HepG2 (cell line): ENCODE results near the gene MXI1. TPM values are rescaled to one million over a fixed set of nuclear protein-coding genes. Genes with fewer than 3 reads are reported as not detected.

Experiments
- ATAC-seq: fragments of 200-7000 bp; cut with Tn5 transposase; 3 replicates; pipeline ENCODE4 v1.9.1; 2020; ENCODE audit warnings: mild to moderate bottlenecking, moderate library complexity
- BruUV-seq: library from RNA; stranded (reverse); fragments of 400-500 nt; replicated peaks from 2 replicates; lab custom pipeline; 2021; lab: Mats Ljungman, UMichigan
- CTCF ChIA-PET: fragments of 300-600 bp; formaldehyde crosslinking; extraction: SDS; loops from one replicate; lab custom pipeline; 2021; ENCODE audit warnings: low total read pairs, inconsistent platforms, low intra/inter-chr PET ratio; lab: Yijun Ruan, JAX
- POLR2A ChIA-PET: fragments of 350-600 bp; sonication (Branson Sonifier 250); formaldehyde crosslinking; loops from one replicate; lab custom pipeline; 2020; ENCODE audit warnings: antibody characterized with exemption, inconsistent platforms; lab: Yijun Ruan, JAX
- DNase-seq: peaks from one replicate; pipeline ENCODE4 v3.0.0-alpha.2; 2015; ENCODE audit warnings: low spot score
- FAIRE-seq: peaks from 3 replicates; lab custom pipeline; 2011; peaks lifted over from hg19 to GRCh38; lab: Jason Lieb, UNC
- H2AFZ ChIP-seq: one replicate; pipeline ENCODE4 v1.6.1; 2011; ENCODE audit warnings: low read length, inconsistent platforms
- H3K27ac ChIP-seq: fragments of 300-600 bp; 3 replicates; pipeline ENCODE4 v1.8.0; 2011; ENCODE audit warnings: mixed run types, mild to moderate bottlenecking, mixed read lengths, low read length, inconsistent platforms; ENCODE audit not compliant: insufficient read depth; ENCODE audit errors: extremely low read length
- H3K27me3 ChIP-seq, 2 experiments: fragments of 200-600 bp in 1 of 2; 2 replicates in 1 of 2; 3 replicates in 1 of 2; pipeline versions ENCODE4 v1.6.0 to v1.8.0; 2011; ENCODE audit warnings: low read length in 2 of 2, mild to moderate bottlenecking in 2 of 2, moderate library complexity in 2 of 2, inconsistent platforms in 1 of 2; ENCODE audit not compliant: insufficient read depth in 2 of 2, control insufficient read depth in 1 of 2
- H3K36me3 ChIP-seq, 2 experiments: fragments of 200-600 bp in 1 of 2; replicated peaks in 1 of 2; 2 replicates in 1 of 2; 3 replicates in 1 of 2; pipeline versions ENCODE4 v1.5.1 to v1.8.0; 2011; ENCODE audit warnings: low read length in 2 of 2, inconsistent platforms in 1 of 2; ENCODE audit not compliant: insufficient read depth in 2 of 2, control insufficient read depth in 1 of 2
- H3K4me1 ChIP-seq: 2 replicates; pipeline ENCODE4 v1.5.1; 2012; ENCODE audit warnings: low read length, inconsistent platforms; ENCODE audit not compliant: insufficient read depth
- H3K4me2 ChIP-seq: 2 replicates; pipeline ENCODE4 v1.6.0; 2011; ENCODE audit warnings: low read depth, low read length, inconsistent platforms
- H3K4me3 ChIP-seq, 3 experiments: fragments of 200-600 bp in 1 of 3; sonication (generic), shearing (Covaris generic) in 1 of 3; replicated peaks in 1 of 3; 2 replicates each; pipeline ENCODE4 v1.5.1; 2011 to 2016; ENCODE audit warnings: low read length in 3 of 3, inconsistent platforms in 2 of 3, low read depth in 2 of 3, mild to moderate bottlenecking in 2 of 3, control low read depth in 1 of 3, mixed read lengths in 1 of 3; ENCODE audit not compliant: insufficient read depth in 1 of 3
- H3K79me2 ChIP-seq: one replicate; pipeline ENCODE4 v1.6.1; 2011; ENCODE audit warnings: low read length, inconsistent platforms; ENCODE audit not compliant: insufficient read depth
- H3K9ac ChIP-seq: 2 replicates; pipeline ENCODE4 v1.6.0; 2011; ENCODE audit warnings: mild to moderate bottlenecking, low read depth, low read length, inconsistent platforms; ENCODE audit not compliant: insufficient read depth
- H3K9me3 ChIP-seq: 2 replicates; pipeline ENCODE4 v1.5.1; 2012; ENCODE audit warnings: mild to moderate bottlenecking, low read length
- H4K20me1 ChIP-seq: 2 replicates; pipeline ENCODE4 v1.6.0; 2011; ENCODE audit warnings: inconsistent platforms, mild to moderate bottlenecking, low read length, moderate library complexity; ENCODE audit not compliant: insufficient read depth
- AHR ChIP-seq: IDR thresholded peaks from 2 replicates; pipeline ENCODE4 v1.6.1; 2018; ENCODE audit warnings: missing genetic modification reagents, missing compliant biosample characterization
- ARNT2 ChIP-seq: sonication (generic); formaldehyde crosslinking; IDR thresholded peaks from 2 replicates; pipeline ENCODE4 v1.8.0; 2022; ENCODE audit warnings: mild to moderate bottlenecking, low read depth, missing genetic modification reagents, moderate library complexity
- CCDC6 ChIP-seq: sonication (generic); formaldehyde crosslinking; IDR thresholded peaks from 2 replicates; pipeline ENCODE4 v1.8.1; 2022; ENCODE audit warnings: mild to moderate bottlenecking, missing genetic modification reagents, moderate library complexity
- CEBPB ChIP-seq: IDR thresholded peaks from 2 replicates; pipeline ENCODE4 v1.6.1; 2011; ENCODE audit warnings: low read depth, low read length, improper control_type of control experiment, borderline replicate concordance
- EHMT2 ChIP-seq: fragments of 200-600 bp; sonication (generic); IDR thresholded peaks from 2 replicates; pipeline ENCODE4 v1.7.0; 2017; ENCODE audit warnings: antibody characterized with exemption, low read depth, low read length, borderline replicate concordance
- FOXO1 ChIP-seq: sonication (generic); formaldehyde crosslinking; IDR thresholded peaks from 2 replicates; pipeline ENCODE4 v1.4.0; 2020; ENCODE audit warnings: missing genetic modification reagents
- KMT2A ChIP-seq: sonication (generic); formaldehyde crosslinking; IDR thresholded peaks from 2 replicates; pipeline ENCODE4 v1.4.0; 2020; ENCODE audit warnings: missing genetic modification reagents
- PLRG1 ChIP-seq: fragments of 450-650 bp; conservative IDR thresholded peaks from 2 replicates; pipeline ENCODE4 v1.6.1; 2016
- SRY ChIP-seq: sonication (generic); formaldehyde crosslinking; IDR thresholded peaks from 2 replicates; pipeline ENCODE4 v1.8.0; 2022; ENCODE audit warnings: mild to moderate bottlenecking, missing genetic modification reagents
- ZNF235 ChIP-seq: sonication (generic); formaldehyde crosslinking; IDR thresholded peaks from 2 replicates; pipeline ENCODE4 v1.8.1; 2023; ENCODE audit warnings: mild to moderate bottlenecking, missing genetic modification reagents, borderline replicate concordance
- ZNF570 ChIP-seq: sonication (generic); formaldehyde crosslinking; IDR thresholded peaks from 2 replicates; pipeline ENCODE4 v1.4.0; 2020; ENCODE audit warnings: mild to moderate bottlenecking, missing genetic modification reagents, borderline replicate concordance
- ZNF619 ChIP-seq: sonication (generic); formaldehyde crosslinking; IDR thresholded peaks from 2 replicates; pipeline ENCODE4 v1.4.0; 2020; ENCODE audit warnings: mild to moderate bottlenecking, missing genetic modification reagents
- ZNF652 ChIP-seq: IDR thresholded peaks from 2 replicates; pipeline ENCODE4 v1.6.1; 2016; ENCODE audit warnings: low read depth, borderline replicate concordance
- ZNF776 ChIP-seq: sonication (generic); formaldehyde crosslinking; IDR thresholded peaks from 2 replicates; pipeline ENCODE4 v1.4.0; 2020; ENCODE audit warnings: mild to moderate bottlenecking, missing genetic modification reagents
- WGBS: methylation state at CpG from one replicate; pipeline ENCODE4 v1.1.6; 2017; ENCODE audit warnings: low lambda C conversion rate; 5-methylcytosine and 5-hydroxymethylcytosine counted together
- in situ Hi-C: cut with HindIII; loops from 2 replicates; pipeline ENCODE4 v1.10.0; 2017; ENCODE audit warnings: low pct_unique_long_range_greater_than_20kb; ENCODE audit not compliant: extremely low pct_ligation_motif_present
- intact Hi-C: fragments of 100-400 bp; cut with micrococcal nuclease; formaldehyde crosslinking; loops from one replicate; pipeline ENCODE4 v1.10.0; 2022; ENCODE audit not compliant: unreplicated experiment
- polyA plus RNA-seq, 8 experiments: library from polyadenylated mRNA; depleted of rRNA in 3 of 8; stranded (reverse) in 7 of 8; unstranded in 1 of 8; fragments of >200 nt; fragmentation: Illumina TruSeq in 4 of 8; extraction: Trizol in 4 of 8; gene quantifications; 2 replicates each; pipeline versions ENCODE4 v1.2.1 to v1.2.3, GENCODE V29; 2011 to 2016; ENCODE audit warnings: low read depth in 4 of 8, missing spikeins in 1 of 8, mixed read lengths in 1 of 8; ENCODE audit not compliant: insufficient read depth in 1 of 8
- total RNA-seq, 5 experiments: library from RNA; depleted of rRNA; stranded (reverse); fragments of >200 nt; fragmentation: Illumina TruSeq; extraction: Trizol; gene quantifications; 2 replicates each; pipeline ENCODE4 v1.2.3, GENCODE V29; 2016; ENCODE audit warnings: low read depth in 1 of 5
- TF ChIP-seq, protein P1 (sequence below): sonication (generic); formaldehyde crosslinking; IDR thresholded peaks from 2 replicates; pipeline ENCODE4 v1.9.0; 2021; ENCODE audit warnings: missing genetic modification reagents, mild to moderate bottlenecking, borderline replicate concordance
- TF ChIP-seq, protein P2 (sequence below), 2 experiments: sonication (generic) in 1 of 2; formaldehyde crosslinking in 1 of 2; IDR thresholded peaks; 2 replicates each; pipeline versions ENCODE4 v1.4.0 to v1.6.1; 2016 to 2020; ENCODE audit warnings: borderline replicate concordance in 1 of 2, low read depth in 1 of 2, mild to moderate bottlenecking in 1 of 2, missing genetic modification reagents in 1 of 2

Gene MXI1
- total and polyA plus RNA-seq, 2 of the 13 experiments (the other 11 are each of a cell fraction or from before 2014, with no cell fraction given) = 6.6 to 22.0 TPM

DNA sequence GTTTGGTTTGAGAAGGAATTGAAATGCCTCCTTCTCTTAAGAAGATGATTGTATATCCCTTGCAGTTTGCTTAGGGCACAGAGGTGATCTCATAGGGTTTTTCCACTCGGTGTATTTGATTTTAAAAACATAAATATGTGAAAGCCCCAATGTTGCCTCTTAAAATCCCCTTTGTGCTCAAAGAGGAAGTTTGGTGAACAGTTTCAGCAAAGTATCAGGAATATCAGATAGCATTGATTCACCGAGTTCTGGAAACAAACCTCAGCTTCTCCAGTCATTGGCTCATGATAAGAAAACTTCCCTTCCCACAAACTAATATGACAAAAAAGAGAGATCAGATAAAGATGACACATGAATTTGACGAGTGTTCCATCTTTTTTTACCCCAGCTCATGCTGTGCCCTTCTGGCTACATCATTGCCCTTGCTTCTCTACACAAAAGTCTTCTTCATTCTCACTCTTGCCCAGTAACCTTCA lies 117.4 kb downstream of the MXI1 start (continued):
- TF ChIP-seq ZNF652 (CRISPR knock-in tag) (no peak), ZNF776 (CRISPR knock-in tag) (no peak), ZNF235 (CRISPR knock-in tag) (no peak), AHR (CRISPR knock-in tag) (no peak), EHMT2 (no peak)
- TF ChIP-seq, all 625 proteins: peak for 0

DNA sequence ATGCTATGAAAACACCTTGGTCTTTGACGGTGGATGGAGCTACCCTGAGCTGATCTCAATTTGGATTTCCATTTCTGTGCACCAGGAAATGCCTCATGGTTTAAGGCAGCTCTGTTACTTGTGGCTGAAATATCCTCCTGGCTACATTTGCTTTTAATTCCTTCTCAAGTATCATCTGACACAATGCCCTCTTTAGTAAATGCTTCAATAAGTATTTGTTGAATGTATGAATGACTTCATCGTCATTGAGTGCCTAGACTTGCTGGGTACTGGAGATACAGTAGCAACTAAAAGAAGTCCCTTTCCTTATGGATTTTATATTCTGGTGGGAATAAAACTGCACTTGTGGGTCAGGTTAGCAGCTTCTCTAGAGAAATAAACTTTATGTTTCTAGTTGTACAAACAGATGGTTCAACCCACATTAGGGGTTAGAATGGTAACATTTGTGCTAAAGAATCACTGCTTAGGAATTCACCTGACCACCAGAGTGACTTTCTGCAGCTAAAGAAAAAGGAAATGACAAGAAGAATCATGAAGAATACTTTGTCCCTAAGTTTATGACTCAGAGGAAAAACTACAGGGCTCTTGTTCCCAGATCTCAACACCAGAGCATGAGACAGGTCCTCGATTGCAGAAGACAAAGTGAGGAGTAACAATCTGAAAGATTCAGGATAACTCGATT lies 119.1 kb downstream of the MXI1 start:
- Histone ChIP-seq H3K36me3 (no peaks in the 10 kb centered on the region), H3K4me3 (no peak overlapping the region), H3K4me1 (no peaks in the 10 kb centered on the region), H3K9me3 (no peaks in the 10 kb centered on the region), H3K27me3 (peaks cover 0 to 23% of the 10 kb centered on the region in 2 experiments; a peak in 2 of 5 replicates), H3K79me2 (no peaks in the 10 kb centered on the region), H4K20me1 (no peaks in the 10 kb centered on the region), H3K9ac (no peak overlapping the region), H3K4me2 (no peak overlapping the region), H3K27ac (no peak overlapping the region), H2AFZ (no peak overlapping the region)
- BruUV-seq = no TSS peak
- ATAC-seq (no peak), DNase-seq (no peak), FAIRE-seq (no peak)
- in situ Hi-C loops = no loop called here
- ChIA-PET CTCF (no interaction called here), POLR2A (no interaction called here)
- intact Hi-C loops = no loop called here
- WGBS = 12% methylated on average over 4 of the region's 4 CpGs
- TF ChIP-seq CEBPB (no peak), ZNF619 (CRISPR knock-in tag) (no peak), CCDC6 (CRISPR knock-in tag) (no peak), FOXO1 (CRISPR knock-in tag) (no peak), PLRG1 (no peak), ZNF570 (CRISPR knock-in tag) (no peak), KMT2A (CRISPR knock-in tag) (no peak), ARNT2 (CRISPR knock-in tag) (no peak), SRY (CRISPR knock-in tag) (no peak)
- TF ChIP-seq, protein P1, sequence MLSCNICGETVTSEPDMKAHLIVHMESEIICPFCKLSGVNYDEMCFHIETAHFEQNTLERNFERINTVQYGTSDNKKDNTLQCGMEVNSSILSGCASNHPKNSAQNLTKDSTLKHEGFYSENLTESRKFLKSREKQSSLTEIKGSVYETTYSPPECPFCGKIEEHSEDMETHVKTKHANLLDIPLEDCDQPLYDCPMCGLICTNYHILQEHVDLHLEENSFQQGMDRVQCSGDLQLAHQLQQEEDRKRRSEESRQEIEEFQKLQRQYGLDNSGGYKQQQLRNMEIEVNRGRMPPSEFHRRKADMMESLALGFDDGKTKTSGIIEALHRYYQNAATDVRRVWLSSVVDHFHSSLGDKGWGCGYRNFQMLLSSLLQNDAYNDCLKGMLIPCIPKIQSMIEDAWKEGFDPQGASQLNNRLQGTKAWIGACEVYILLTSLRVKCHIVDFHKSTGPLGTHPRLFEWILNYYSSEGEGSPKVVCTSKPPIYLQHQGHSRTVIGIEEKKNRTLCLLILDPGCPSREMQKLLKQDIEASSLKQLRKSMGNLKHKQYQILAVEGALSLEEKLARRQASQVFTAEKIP (CRISPR knock-in tag) = no peak
- TF ChIP-seq, protein P2, sequence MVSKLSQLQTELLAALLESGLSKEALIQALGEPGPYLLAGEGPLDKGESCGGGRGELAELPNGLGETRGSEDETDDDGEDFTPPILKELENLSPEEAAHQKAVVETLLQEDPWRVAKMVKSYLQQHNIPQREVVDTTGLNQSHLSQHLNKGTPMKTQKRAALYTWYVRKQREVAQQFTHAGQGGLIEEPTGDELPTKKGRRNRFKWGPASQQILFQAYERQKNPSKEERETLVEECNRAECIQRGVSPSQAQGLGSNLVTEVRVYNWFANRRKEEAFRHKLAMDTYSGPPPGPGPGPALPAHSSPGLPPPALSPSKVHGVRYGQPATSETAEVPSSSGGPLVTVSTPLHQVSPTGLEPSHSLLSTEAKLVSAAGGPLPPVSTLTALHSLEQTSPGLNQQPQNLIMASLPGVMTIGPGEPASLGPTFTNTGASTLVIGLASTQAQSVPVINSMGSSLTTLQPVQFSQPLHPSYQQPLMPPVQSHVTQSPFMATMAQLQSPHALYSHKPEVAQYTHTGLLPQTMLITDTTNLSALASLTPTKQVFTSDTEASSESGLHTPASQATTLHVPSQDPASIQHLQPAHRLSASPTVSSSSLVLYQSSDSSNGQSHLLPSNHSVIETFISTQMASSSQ (IDR thresholded peaks at IDR 0.05; ENCODE audit: low read depth) = no peak
- TF ChIP-seq, protein P2 (CRISPR knock-in tag; IDR thresholded peaks at IDR 0.05; ENCODE audit: borderline replicate concordance) = no peak
